Measurements from ENCODE around the gene TBRG4.

Gene TBRG4

GRCh38 chr7:45055016-45055415, 56.5 kb downstream of the TBRG4 start:
- DNase-seq (ENCODE audit: low read depth in 2 of 2), result no peak

- no peak for DNase-seq (ENCODE audit: low read depth in 2 of 2)
Observed at GRCh38 chr7:45054442-45054841, 57.1 kb downstream of the TBRG4 start.

GRCh38 chr7:45053941-45054340, 57.6 kb downstream of the TBRG4 start:
- no peak for DNase-seq (ENCODE audit: low read depth in 2 of 2)

- DNase-seq (ENCODE audit: low read depth in 2 of 2), result no peak
Observed at GRCh38 chr7:45053401-45053800, 58.1 kb downstream of the TBRG4 start.

- no peak for DNase-seq (ENCODE audit: low read depth in 2 of 2)
Observed at GRCh38 chr7:45052011-45052410, 59.5 kb downstream of the TBRG4 start.

- DNase-seq (ENCODE audit: low read depth in 2 of 2), result no peak
Observed at GRCh38 chr7:45050198-45050597, 61.3 kb downstream of the TBRG4 start.
